Measurements from ENCODE around the gene ADSS2.

The ADSS2 gene

GRCh38 chr1:244445320-244446181, 6.2 kb downstream of the ADSS2 start:
- DNase-seq (ENCODE audit: low read depth in 2 of 2) = no peak

DNA sequence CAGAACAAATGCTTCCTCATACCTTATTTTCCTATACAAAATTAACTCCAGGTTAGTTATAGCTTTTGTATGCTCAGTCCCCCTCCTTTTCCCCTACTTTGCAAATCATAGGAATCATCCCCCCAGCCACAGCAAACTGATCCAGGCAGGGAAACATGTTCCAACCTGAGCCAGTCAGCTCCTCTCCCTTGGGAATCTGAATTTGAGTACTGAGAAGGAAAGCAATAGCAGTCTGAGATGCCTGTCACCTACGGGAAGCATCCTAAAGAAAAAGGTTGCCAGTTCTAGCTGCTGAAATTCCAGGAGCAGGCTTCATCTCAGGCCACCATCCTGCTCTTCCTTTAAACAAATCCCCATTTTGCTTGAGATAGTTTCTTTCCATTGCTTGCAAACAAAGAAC, 6.9 kb downstream of the ADSS2 start:
- DNase-seq (ENCODE audit: low read depth in 2 of 2) = no peak

- DNase-seq (ENCODE audit: low read depth in 2 of 2) = no peak
These were observed 8.9 kb downstream of the ADSS2 start for GRCh38 chr1:244442850-244443249.

GRCh38 chr1:244439391-244440032, 12.2 kb downstream of the ADSS2 start:
- no peak for DNase-seq (ENCODE audit: low read depth in 2 of 2)

DNA sequence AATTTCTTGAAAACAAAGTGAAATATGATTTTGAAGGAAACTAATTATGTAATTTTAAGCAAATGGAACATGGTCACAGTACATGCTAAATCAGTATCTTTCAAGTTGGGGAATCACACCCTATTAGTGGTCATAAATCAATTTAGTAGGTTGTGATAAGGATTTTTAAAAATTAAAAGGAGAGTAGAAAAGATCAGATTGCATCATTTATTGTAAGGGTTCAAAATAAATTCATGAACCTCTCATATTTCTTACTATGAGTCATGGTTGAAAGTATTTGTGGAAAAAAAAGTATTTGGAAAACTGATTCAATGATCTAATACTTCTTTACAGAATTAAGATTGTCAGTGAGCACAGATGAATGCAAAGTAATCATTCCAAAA, 14.6 kb downstream of the ADSS2 start:
- no peak for DNase-seq (ENCODE audit: low read depth in 2 of 2)

DNA sequence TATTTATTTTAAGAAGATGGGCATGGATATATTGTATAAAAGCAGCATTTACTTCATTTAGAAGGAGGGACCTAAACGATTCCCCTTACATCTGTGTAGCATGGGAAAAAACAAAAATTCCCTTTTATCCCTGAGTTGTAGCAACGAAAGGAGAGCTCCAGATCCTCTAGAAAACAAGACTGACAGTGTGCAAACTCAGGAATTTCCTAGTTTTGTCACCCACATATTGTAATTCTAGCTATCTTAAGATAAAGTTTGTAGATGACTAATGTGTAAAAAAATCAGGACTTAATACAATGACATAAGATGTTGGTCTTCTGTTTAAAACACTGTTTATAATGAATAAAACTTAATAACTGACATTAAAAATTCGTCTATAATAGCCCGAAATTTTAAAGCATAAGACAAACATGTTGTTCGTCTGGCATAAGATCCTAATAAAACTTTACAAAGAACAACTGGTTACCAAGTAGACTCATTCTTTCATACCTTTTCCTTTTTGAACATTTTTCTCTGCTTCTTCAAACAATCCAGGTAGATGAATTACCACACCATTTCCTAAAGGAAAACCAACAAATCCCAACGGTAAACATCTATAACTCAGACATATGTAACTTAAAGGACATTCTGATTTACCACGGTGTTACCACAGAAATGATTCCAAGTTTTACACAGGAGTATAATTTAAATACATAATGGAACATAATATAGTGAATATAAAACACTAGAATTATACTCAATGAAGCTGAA, 15.2 kb downstream of the ADSS2 start:
- DNase-seq (ENCODE audit: low read depth in 2 of 2) = no peak

- peak in 1 of 2 donors; percentile 8 for DNase-seq (ENCODE audit: low read depth in 2 of 2)
These were observed 16.0 kb downstream of the ADSS2 start for GRCh38 chr1:244435562-244436205.

- no peak for DNase-seq (ENCODE audit: low read depth in 2 of 2)
These were observed 20.5 kb downstream of the ADSS2 start for GRCh38 chr1:244431166-244431565.

DNA sequence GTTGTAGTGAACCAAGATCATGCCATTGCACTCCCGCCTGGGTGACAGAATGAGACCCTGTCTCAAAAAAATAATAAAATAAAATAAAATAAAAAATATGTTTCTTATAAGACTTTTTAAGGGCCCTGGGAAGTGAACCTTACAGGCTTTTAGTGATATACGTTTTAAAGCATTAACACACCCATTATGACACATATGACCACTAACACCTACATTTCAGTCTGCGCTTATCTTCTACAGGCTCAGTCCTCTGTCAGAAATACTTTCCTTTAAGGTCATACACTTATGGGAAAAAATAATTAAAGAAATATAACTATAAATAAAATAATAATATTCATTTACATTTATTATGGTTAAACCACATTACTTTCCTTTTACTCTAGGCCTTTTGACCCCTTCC, 21.9 kb downstream of the ADSS2 start:
- DNase-seq (ENCODE audit: low read depth in 2 of 2) = no peak

DNA sequence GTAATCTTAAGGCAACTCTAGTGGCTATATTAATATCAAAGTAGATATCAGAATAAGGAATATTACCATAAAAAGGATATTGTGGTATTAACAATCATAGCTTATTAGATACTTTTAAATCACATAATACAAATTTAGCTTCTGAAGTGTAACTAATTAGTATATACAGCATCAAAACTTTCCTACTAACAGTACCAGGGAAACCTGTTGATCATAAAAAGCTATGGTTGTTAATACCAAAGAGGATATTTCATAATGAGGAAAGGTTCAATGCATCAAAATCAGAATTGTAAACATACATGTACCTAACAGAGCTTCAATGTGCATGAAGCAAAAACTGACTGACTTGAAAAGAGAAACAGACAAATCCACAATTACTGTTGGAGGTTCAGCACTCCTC, 24.1 kb downstream of the ADSS2 start:
- DNase-seq (ENCODE audit: low read depth in 2 of 2) = no peak

GRCh38 chr1:244424649-244425334, 26.9 kb downstream of the ADSS2 start:
- no peak for DNase-seq (ENCODE audit: low read depth in 2 of 2)

DNA sequence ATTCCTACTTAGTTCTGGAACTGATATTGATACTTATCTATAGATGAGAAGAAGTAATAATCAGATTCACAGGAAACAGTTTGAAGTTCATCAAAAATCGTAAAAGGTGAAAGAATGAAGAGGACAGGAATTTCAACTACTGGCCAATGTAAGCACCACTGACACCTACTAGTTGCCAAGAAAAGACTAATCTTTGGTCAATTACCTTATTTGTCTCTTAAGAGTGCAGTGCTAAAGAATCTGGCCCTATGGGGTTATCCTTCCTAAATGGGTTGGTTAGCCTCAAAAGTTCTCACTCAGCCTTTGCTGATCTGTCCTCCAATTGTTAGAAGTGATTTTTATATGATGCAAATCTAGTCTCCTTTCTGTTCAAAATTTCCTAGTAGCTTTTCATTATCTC, 29.5 kb downstream of the ADSS2 start:
- no peak for DNase-seq (ENCODE audit: low read depth in 2 of 2)

DNA sequence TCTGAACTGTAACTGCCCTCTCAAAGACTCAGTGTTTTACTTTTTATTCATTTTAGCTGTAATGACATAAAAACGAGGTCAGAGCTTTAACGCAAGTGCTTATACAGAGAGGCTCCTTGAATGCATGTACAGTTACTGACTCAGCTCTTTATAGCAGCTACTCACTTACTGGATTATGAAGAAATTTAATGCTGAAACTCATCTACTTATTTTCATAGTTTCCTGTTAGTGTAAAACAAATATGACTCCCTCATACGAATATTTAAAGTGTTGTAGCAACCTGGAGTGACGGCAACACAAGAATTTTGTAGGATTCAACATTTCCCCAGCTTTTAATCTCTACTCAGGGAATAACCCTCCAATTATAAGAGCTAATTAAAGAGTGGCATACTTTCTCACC, 32.7 kb downstream of the ADSS2 start:
- no peak for DNase-seq (ENCODE audit: low read depth in 2 of 2)

DNA sequence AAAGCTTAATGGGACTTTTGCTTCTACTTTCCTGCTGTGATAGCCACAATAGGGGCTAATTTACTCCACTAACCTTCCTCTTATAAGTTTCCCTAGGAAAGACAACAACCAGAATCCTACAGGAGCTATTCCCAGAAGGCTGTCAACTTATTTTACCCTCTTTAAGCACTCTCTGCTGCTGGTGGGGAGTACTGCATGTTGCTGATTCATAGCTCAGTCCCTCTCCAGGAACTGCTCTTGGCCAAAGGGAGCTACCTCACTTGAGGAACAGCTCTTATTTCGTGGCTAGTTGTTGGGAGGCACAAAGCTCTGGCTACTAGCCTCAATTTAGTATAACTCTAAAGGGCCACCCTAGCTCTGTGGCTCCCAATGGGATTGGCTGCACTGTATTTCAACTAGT, 37.2 kb downstream of the ADSS2 start:
- DNase-seq (ENCODE audit: low read depth in 2 of 2) = no peak

- DNase-seq (ENCODE audit: low read depth in 2 of 2) = no peak
These were observed 38.0 kb downstream of the ADSS2 start for GRCh38 chr1:244413736-244414135.

DNA sequence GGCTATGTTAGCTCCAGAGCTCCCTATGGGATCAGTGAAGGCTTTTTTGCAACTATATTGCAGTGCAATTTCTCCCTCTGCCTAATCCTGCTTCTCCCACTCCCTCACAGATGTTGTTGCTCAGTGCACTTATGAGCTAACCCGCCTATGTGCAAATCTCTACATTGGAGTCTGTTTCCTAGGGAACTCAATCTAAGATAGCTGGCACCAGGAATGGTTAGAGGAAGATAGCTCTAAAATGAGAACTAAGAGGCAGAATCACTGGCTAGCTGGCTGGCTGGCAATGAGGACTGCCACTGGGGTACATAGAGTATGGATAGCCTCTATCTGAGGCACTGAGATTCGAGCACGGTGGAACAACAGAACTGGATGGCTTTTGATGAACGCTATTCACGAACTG, 39.5 kb downstream of the ADSS2 start:
- DNase-seq (ENCODE audit: low read depth in 2 of 2) = no peak

- no peak for DNase-seq (ENCODE audit: low read depth in 2 of 2)
These were observed 42.0 kb downstream of the ADSS2 start for GRCh38 chr1:244409701-244410100.

GRCh38 chr1:244406337-244406736, 45.4 kb downstream of the ADSS2 start:
- no peak for DNase-seq (ENCODE audit: low read depth in 2 of 2)

DNA sequence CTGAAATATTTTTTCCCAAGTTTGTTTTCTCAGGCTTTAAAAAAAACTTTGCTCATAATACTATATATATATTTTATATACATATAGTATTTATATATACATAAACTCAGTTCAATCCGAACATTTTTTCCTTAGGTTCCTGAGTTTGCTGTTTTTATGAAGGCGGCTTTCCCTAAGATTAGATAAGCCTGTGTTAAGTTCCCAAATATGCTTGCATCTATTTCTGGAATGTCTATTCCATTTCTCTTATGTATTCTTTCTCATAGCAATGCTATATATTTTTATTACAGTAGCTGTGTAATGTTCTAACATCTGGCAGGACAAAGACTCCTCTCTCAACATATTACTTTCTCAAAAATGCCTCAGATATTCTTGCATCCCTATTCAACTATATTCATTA, 45.9 kb downstream of the ADSS2 start:
- DNase-seq (ENCODE audit: low read depth in 2 of 2) = no peak

DNA sequence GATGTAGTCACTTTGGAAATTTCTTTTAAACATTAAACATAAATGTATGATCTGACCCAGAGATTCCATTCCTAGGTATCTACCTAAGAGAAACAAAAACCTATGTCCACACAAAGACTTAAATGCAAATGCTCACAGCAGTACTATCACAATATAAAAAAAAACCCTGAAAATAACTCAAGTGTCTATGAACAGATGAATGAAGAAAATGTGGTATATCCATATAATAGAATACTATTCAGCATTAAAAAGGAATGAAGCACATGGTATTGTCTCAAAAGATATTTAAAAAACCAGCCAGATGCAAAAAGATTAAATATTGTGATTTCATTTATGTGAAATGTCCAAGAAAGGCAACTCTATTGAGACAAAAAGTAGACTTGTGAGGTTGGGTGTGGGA, 48.3 kb downstream of the ADSS2 start:
- no peak for DNase-seq (ENCODE audit: low read depth in 2 of 2)

DNA sequence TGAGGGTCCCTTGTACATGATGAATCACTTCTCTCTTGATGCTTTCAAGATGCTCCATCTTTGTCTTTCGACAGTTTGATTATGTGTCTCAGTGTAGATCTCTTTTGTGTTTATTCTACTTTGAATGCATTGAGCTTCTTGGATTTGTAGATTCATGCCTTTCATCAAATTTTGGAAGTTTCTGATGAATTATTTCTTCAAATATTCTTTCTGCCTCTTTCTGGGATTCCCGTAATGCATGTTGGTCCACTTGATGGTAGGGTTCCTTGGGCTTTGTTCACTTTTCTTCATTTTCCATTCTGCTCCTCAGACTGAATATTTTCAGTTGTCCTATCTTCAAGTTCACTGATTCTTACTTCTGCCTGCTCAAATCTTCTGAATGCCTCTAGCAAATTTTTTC, 50.7 kb downstream of the ADSS2 start:
- DNase-seq (ENCODE audit: low read depth in 2 of 2) = no peak

DNA sequence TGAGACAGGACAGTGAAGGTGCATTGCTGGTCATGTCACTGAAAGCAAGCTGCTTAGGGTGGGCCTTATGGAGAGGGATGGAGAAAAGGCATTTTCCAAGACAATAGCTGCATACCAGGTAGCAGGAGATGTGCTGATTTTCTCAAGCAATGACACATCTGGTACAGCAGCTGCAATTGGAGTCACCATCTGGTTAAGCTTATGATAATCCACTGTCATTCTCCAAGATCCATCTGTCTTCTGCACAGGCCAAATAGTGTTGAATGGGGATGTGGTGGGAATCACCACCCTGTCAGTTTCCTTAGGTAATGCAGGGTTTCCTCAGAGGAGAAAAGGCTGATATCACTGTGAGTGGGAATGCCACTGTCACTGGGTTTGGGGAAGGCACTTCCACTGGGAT, 54.6 kb downstream of the ADSS2 start:
- DNase-seq (ENCODE audit: low read depth in 2 of 2) = no peak

All from stimulated activated CD4-positive, alpha-beta T cell treated with anti-CD3 and anti-CD28 coated beads, Interleukin-15, amount 100 ng/mL, for 48 hours (primary cell).